HepG2 (cell line): Measurements from ENCODE around the gene GUCY1B1. TPM values are rescaled to one million over a fixed set of nuclear protein-coding genes. Genes with fewer than 3 reads are reported as not detected.

ENCODE experiments used
- ATAC-seq: fragments of 200-7000 bp; cut with Tn5 transposase; 3 replicates; pipeline ENCODE4 v1.9.1; 2020; ENCODE audit warnings: mild to moderate bottlenecking, moderate library complexity
- BruUV-seq: library from RNA; stranded (reverse); fragments of 400-500 nt; replicated peaks from 2 replicates; lab custom pipeline; 2021; lab: Mats Ljungman, UMichigan
- CTCF ChIA-PET: fragments of 300-600 bp; formaldehyde crosslinking; extraction: SDS; loops from one replicate; lab custom pipeline; 2021; ENCODE audit warnings: low total read pairs, inconsistent platforms, low intra/inter-chr PET ratio; lab: Yijun Ruan, JAX
- POLR2A ChIA-PET: fragments of 350-600 bp; sonication (Branson Sonifier 250); formaldehyde crosslinking; loops from one replicate; lab custom pipeline; 2020; ENCODE audit warnings: antibody characterized with exemption, inconsistent platforms; lab: Yijun Ruan, JAX
- DNase-seq: peaks from one replicate; pipeline ENCODE4 v3.0.0-alpha.2; 2015; ENCODE audit warnings: low spot score
- FAIRE-seq: peaks from 3 replicates; lab custom pipeline; 2011; peaks lifted over from hg19 to GRCh38; lab: Jason Lieb, UNC
- H2AFZ ChIP-seq: one replicate; pipeline ENCODE4 v1.6.1; 2011; ENCODE audit warnings: low read length, inconsistent platforms
- H3K27ac ChIP-seq: fragments of 300-600 bp; 3 replicates; pipeline ENCODE4 v1.8.0; 2011; ENCODE audit warnings: mixed run types, mild to moderate bottlenecking, mixed read lengths, low read length, inconsistent platforms; ENCODE audit not compliant: insufficient read depth; ENCODE audit errors: extremely low read length
- H3K27me3 ChIP-seq, 2 experiments: fragments of 200-600 bp in 1 of 2; 2 replicates in 1 of 2; 3 replicates in 1 of 2; pipeline versions ENCODE4 v1.6.0 to v1.8.0; 2011; ENCODE audit warnings: low read length in 2 of 2, mild to moderate bottlenecking in 2 of 2, moderate library complexity in 2 of 2, inconsistent platforms in 1 of 2; ENCODE audit not compliant: insufficient read depth in 2 of 2, control insufficient read depth in 1 of 2
- H3K36me3 ChIP-seq, 2 experiments: fragments of 200-600 bp in 1 of 2; replicated peaks in 1 of 2; 2 replicates in 1 of 2; 3 replicates in 1 of 2; pipeline versions ENCODE4 v1.5.1 to v1.8.0; 2011; ENCODE audit warnings: low read length in 2 of 2, inconsistent platforms in 1 of 2; ENCODE audit not compliant: insufficient read depth in 2 of 2, control insufficient read depth in 1 of 2
- H3K4me1 ChIP-seq: 2 replicates; pipeline ENCODE4 v1.5.1; 2012; ENCODE audit warnings: low read length, inconsistent platforms; ENCODE audit not compliant: insufficient read depth
- H3K4me2 ChIP-seq: 2 replicates; pipeline ENCODE4 v1.6.0; 2011; ENCODE audit warnings: low read depth, low read length, inconsistent platforms
- H3K4me3 ChIP-seq, 3 experiments: fragments of 200-600 bp in 1 of 3; sonication (generic), shearing (Covaris generic) in 1 of 3; replicated peaks in 1 of 3; 2 replicates each; pipeline ENCODE4 v1.5.1; 2011 to 2016; ENCODE audit warnings: low read length in 3 of 3, inconsistent platforms in 2 of 3, low read depth in 2 of 3, mild to moderate bottlenecking in 2 of 3, control low read depth in 1 of 3, mixed read lengths in 1 of 3; ENCODE audit not compliant: insufficient read depth in 1 of 3
- H3K79me2 ChIP-seq: one replicate; pipeline ENCODE4 v1.6.1; 2011; ENCODE audit warnings: low read length, inconsistent platforms; ENCODE audit not compliant: insufficient read depth
- H3K9ac ChIP-seq: 2 replicates; pipeline ENCODE4 v1.6.0; 2011; ENCODE audit warnings: mild to moderate bottlenecking, low read depth, low read length, inconsistent platforms; ENCODE audit not compliant: insufficient read depth
- H3K9me3 ChIP-seq: 2 replicates; pipeline ENCODE4 v1.5.1; 2012; ENCODE audit warnings: mild to moderate bottlenecking, low read length
- H4K20me1 ChIP-seq: 2 replicates; pipeline ENCODE4 v1.6.0; 2011; ENCODE audit warnings: inconsistent platforms, mild to moderate bottlenecking, low read length, moderate library complexity; ENCODE audit not compliant: insufficient read depth
- ARID2 ChIP-seq: sonication (generic); formaldehyde crosslinking; IDR thresholded peaks from 2 replicates; pipeline ENCODE4 v1.8.1; 2022; ENCODE audit warnings: mild to moderate bottlenecking, missing genetic modification reagents, borderline replicate concordance
- ATF6 ChIP-seq: sonication (generic); formaldehyde crosslinking; conservative IDR thresholded peaks from 2 replicates; pipeline ENCODE4 v1.4.0; 2020; ENCODE audit warnings: missing genetic modification reagents
- CAMTA2 ChIP-seq: sonication (generic); formaldehyde crosslinking; IDR thresholded peaks from 2 replicates; pipeline ENCODE4 v1.4.0; 2020; ENCODE audit warnings: mild to moderate bottlenecking, missing genetic modification reagents, borderline replicate concordance
- CBX2 ChIP-seq, 2 experiments: fragments of 200-600 bp in 1 of 2; sonication (generic); formaldehyde crosslinking in 1 of 2; IDR thresholded peaks; 2 replicates each; pipeline versions ENCODE4 v1.7.0 to v1.8.1; 2018 to 2022; ENCODE audit warnings: low read depth in 2 of 2, low read length in 1 of 2, mild to moderate bottlenecking in 1 of 2, missing genetic modification reagents in 1 of 2
- FOXA1 ChIP-seq, 2 experiments: fragments of 450-650 bp in 1 of 2; sonication (generic) in 1 of 2; formaldehyde crosslinking in 1 of 2; IDR thresholded peaks; 2 replicates each; pipeline versions ENCODE4 v1.4.0 to v1.6.1; 2016 to 2020; ENCODE audit warnings: missing genetic modification reagents in 1 of 2
- GATA4 ChIP-seq: sonication (generic); IDR thresholded peaks from 2 replicates; pipeline ENCODE4 v1.6.1; 2016; ENCODE audit warnings: antibody characterized with exemption, low read depth, borderline replicate concordance
- HOXA3 ChIP-seq: sonication (generic); formaldehyde crosslinking; IDR thresholded peaks from 2 replicates; pipeline ENCODE4 v1.5.0; 2020; ENCODE audit warnings: missing genetic modification reagents
- HOXA9 ChIP-seq: sonication (generic); formaldehyde crosslinking; IDR thresholded peaks from 2 replicates; pipeline ENCODE4 v1.8.1; 2022; ENCODE audit warnings: missing genetic modification reagents, mild to moderate bottlenecking, moderate library complexity, borderline replicate concordance
- JDP2 ChIP-seq: sonication (generic); formaldehyde crosslinking; IDR thresholded peaks from 2 replicates; pipeline ENCODE4 v1.8.1; 2022; ENCODE audit warnings: missing genetic modification reagents, borderline replicate concordance
- NBN ChIP-seq: fragments of 450-650 bp; conservative IDR thresholded peaks from 2 replicates; pipeline ENCODE4 v1.6.1; 2017
- NFIB ChIP-seq: sonication (generic); formaldehyde crosslinking; IDR thresholded peaks from 2 replicates; pipeline ENCODE4 v1.9.0; 2021; ENCODE audit warnings: missing genetic modification reagents, mild to moderate bottlenecking, borderline replicate concordance
- PAX8 ChIP-seq: sonication (generic); formaldehyde crosslinking; IDR thresholded peaks from 2 replicates; pipeline ENCODE4 v1.8.0; 2022; ENCODE audit warnings: mild to moderate bottlenecking, missing genetic modification reagents, borderline replicate concordance
- PRMT3 ChIP-seq: sonication (generic); formaldehyde crosslinking; IDR thresholded peaks from 2 replicates; pipeline ENCODE4 v1.8.1; 2022; ENCODE audit warnings: low read depth, mild to moderate bottlenecking, moderate library complexity, missing genetic modification reagents, borderline replicate concordance
- RARG ChIP-seq: sonication (generic); formaldehyde crosslinking; IDR thresholded peaks from 2 replicates; pipeline ENCODE4 v1.4.0; 2020; ENCODE audit warnings: low read depth, mild to moderate bottlenecking, missing genetic modification reagents
- RXRB ChIP-seq: IDR thresholded peaks from 2 replicates; pipeline ENCODE4 v1.6.1; 2016; ENCODE audit warnings: borderline replicate concordance, missing genetic modification reagents, missing compliant biosample characterization
- STAT5B ChIP-seq: sonication (generic); formaldehyde crosslinking; IDR thresholded peaks from 2 replicates; pipeline ENCODE4 v1.4.0; 2020; ENCODE audit warnings: missing genetic modification reagents
- ZNF224 ChIP-seq: sonication (generic); formaldehyde crosslinking; IDR thresholded peaks from 2 replicates; pipeline ENCODE4 v1.5.0; 2020; ENCODE audit warnings: mild to moderate bottlenecking, missing genetic modification reagents
- ZNF343 ChIP-seq: sonication (generic); formaldehyde crosslinking; IDR thresholded peaks from 2 replicates; pipeline ENCODE4 v1.4.0; 2020; ENCODE audit warnings: mild to moderate bottlenecking, missing genetic modification reagents
- ZNF569 ChIP-seq: sonication (generic); formaldehyde crosslinking; IDR thresholded peaks from 2 replicates; pipeline ENCODE4 v1.5.0; 2020; ENCODE audit warnings: mild to moderate bottlenecking, missing genetic modification reagents, moderate library complexity, borderline replicate concordance
- ZNF589 ChIP-seq: sonication (generic); formaldehyde crosslinking; conservative IDR thresholded peaks from 2 replicates; pipeline ENCODE4 v1.8.0; 2022; ENCODE audit warnings: mild to moderate bottlenecking, moderate library complexity, missing genetic modification reagents
- WGBS: methylation state at CpG from one replicate; pipeline ENCODE4 v1.1.6; 2017; ENCODE audit warnings: low lambda C conversion rate; 5-methylcytosine and 5-hydroxymethylcytosine counted together
- in situ Hi-C: cut with HindIII; loops from 2 replicates; pipeline ENCODE4 v1.10.0; 2017; ENCODE audit warnings: low pct_unique_long_range_greater_than_20kb; ENCODE audit not compliant: extremely low pct_ligation_motif_present
- intact Hi-C: fragments of 100-400 bp; cut with micrococcal nuclease; formaldehyde crosslinking; loops from one replicate; pipeline ENCODE4 v1.10.0; 2022; ENCODE audit not compliant: unreplicated experiment
- polyA plus RNA-seq, 8 experiments: library from polyadenylated mRNA; depleted of rRNA in 3 of 8; stranded (reverse) in 7 of 8; unstranded in 1 of 8; fragments of >200 nt; fragmentation: Illumina TruSeq in 4 of 8; extraction: Trizol in 4 of 8; gene quantifications; 2 replicates each; pipeline versions ENCODE4 v1.2.1 to v1.2.3, GENCODE V29; 2011 to 2016; ENCODE audit warnings: low read depth in 4 of 8, missing spikeins in 1 of 8, mixed read lengths in 1 of 8; ENCODE audit not compliant: insufficient read depth in 1 of 8
- total RNA-seq, 5 experiments: library from RNA; depleted of rRNA; stranded (reverse); fragments of >200 nt; fragmentation: Illumina TruSeq; extraction: Trizol; gene quantifications; 2 replicates each; pipeline ENCODE4 v1.2.3, GENCODE V29; 2016; ENCODE audit warnings: low read depth in 1 of 5

The GUCY1B1 gene
- total and polyA plus RNA-seq, 2 of the 13 experiments (the other 11 are each of a cell fraction or from before 2014, with no cell fraction given): not detected

- 0% methylated on average over 1 of the region's 1 CpG for WGBS
- no TSS peak for BruUV-seq
- FAIRE-seq (no peak), ATAC-seq (no peak), DNase-seq (no peak)
- Histone ChIP-seq H3K9me3 (no peaks in the 10 kb centered on the region), H3K36me3 (no peaks in the 10 kb centered on the region), H3K79me2 (no peaks in the 10 kb centered on the region), H3K4me1 (no peaks in the 10 kb centered on the region), H3K4me2 (no peak overlapping the region), H3K9ac (no peak overlapping the region), H3K27me3 (no peaks in the 10 kb centered on the region), H3K4me3 (no peak overlapping the region), H4K20me1 (no peaks in the 10 kb centered on the region), H3K27ac (no peak overlapping the region), H2AFZ (no peak overlapping the region)
- in situ Hi-C loops (loop anchor here (25.0 kb wide), 1 partner anchor 347 kb away; no protein-coding TSS in a partner anchor), intact Hi-C loops (loop anchor here (5.0 kb wide), 1 partner anchor 977 kb away; no protein-coding TSS in a partner anchor)
- TF ChIP-seq STAT5B (no peak), HOXA3 (CRISPR knock-in tag) (no peak), ZNF589 (no peak), CBX2 (IDR thresholded peaks at IDR 0.05; ENCODE audit: low read depth, low read length) (no peak), CBX2 (CRISPR knock-in tag; IDR thresholded peaks at IDR 0.05; ENCODE audit: low read depth) (no peak), ATF6 (CRISPR knock-in tag) (no peak), CAMTA2 (no peak), JDP2 (no peak), NBN (no peak), RXRB (CRISPR knock-in tag) (no peak), NFIB (CRISPR knock-in tag) (no peak), GATA4 (no peak), FOXA1 (IDR thresholded peaks at IDR 0.05) (no peak), FOXA1 (CRISPR knock-in tag; IDR thresholded peaks at IDR 0.05) (no peak), ZNF224 (no peak), ARID2 (CRISPR knock-in tag) (no peak), ZNF343 (CRISPR knock-in tag) (no peak), HOXA9 (CRISPR knock-in tag) (no peak), PRMT3 (CRISPR knock-in tag) (no peak), RARG (CRISPR knock-in tag) (no peak), ZNF569 (no peak), PAX8 (CRISPR knock-in tag) (no peak)
- ChIA-PET CTCF (no interaction called here), POLR2A (no interaction called here)
Measured at GRCh38 chr4:155784637-155785036, 25.8 kb downstream of the GUCY1B1 start.
